ENCODE measurements around the gene HIVEP2.

GRCh38 chr6:142966294-142966693, 21.3 kb upstream of the HIVEP2 start:
- TF ChIP-seq CTCF (IDR thresholded peaks at IDR 0.05; ENCODE audit: extremely low read depth in 1 of 2, insufficient read depth in 1 of 2, low read depth in 1 of 2, low read length in 2 of 2) (no peak), JUN (IDR thresholded peaks at IDR 0.05; ENCODE audit: borderline replicate concordance, insufficient read depth, insufficient read length, low read depth) (no peak), POLR2AphosphoS5 (IDR thresholded peaks at IDR 0.05; ENCODE audit: insufficient read depth, low read depth, low read length) (no peak), FOS (IDR thresholded peaks at IDR 0.05; ENCODE audit: borderline replicate concordance, insufficient read depth, low read length) (no peak)
